GM12875 (cell line): ENCODE data around the gene KCNA5.

Experiments
- H3K4me3 ChIP-seq: one replicate; pipeline ENCODE4 v1.5.1; 2011; ENCODE audit warnings: low read depth, low read length, control low read depth
- CTCF ChIP-seq: IDR thresholded peaks from 2 replicates; pipeline ENCODE4 v1.5.1; 2011; ENCODE audit warnings: low read depth, mild to moderate bottlenecking, control low read depth, inconsistent platforms, low read length, moderate library complexity, borderline replicate concordance; ENCODE audit not compliant: insufficient read depth

Gene KCNA5

GRCh38 chr12:5083955-5084849 lies 40.5 kb downstream of the KCNA5 start:
- no peak overlapping the region for H3K4me3 ChIP-seq
- peak; percentile 55; the same call in 1 of the 2 replicates for TF ChIP-seq CTCF

GRCh38 chr12:5085896-5086295 lies 42.2 kb downstream of the KCNA5 start:
- TF ChIP-seq CTCF, result no peak

GRCh38 chr12:5087831-5088554 lies 44.3 kb downstream of the KCNA5 start:
- no peak for TF ChIP-seq CTCF
- no peak overlapping the region for H3K4me3 ChIP-seq

More at GRCh38 chr12:5085896-5086295, 42.2 kb downstream of the KCNA5 start:
- no peak overlapping the region for H3K4me3 ChIP-seq

GRCh38 chr12:5088586-5089264 lies 45.0 kb downstream of the KCNA5 start:
- no peak overlapping the region for H3K4me3 ChIP-seq
- no peak for TF ChIP-seq CTCF

- TF ChIP-seq CTCF, result no peak
- H3K4me3 ChIP-seq, result no peak overlapping the region
These were observed 50.9 kb downstream of the KCNA5 start for GRCh38 chr12:5094551-5094950.

- H3K4me3 ChIP-seq, result no peak overlapping the region
- no peak for TF ChIP-seq CTCF
These were observed 51.3 kb downstream of the KCNA5 start for GRCh38 chr12:5094986-5095385.
